Measurements from ENCODE around the gene ZNF587.
A peak's percentile ranks its signal among the peaks of the same experiment; 100 is the strongest.
"Not testable (repeated sequence)": the region's sequence is repeated elsewhere in the genome, so short reads cannot be mapped to it uniquely, and the experiment has no call there.

Gene ZNF587

DNA sequence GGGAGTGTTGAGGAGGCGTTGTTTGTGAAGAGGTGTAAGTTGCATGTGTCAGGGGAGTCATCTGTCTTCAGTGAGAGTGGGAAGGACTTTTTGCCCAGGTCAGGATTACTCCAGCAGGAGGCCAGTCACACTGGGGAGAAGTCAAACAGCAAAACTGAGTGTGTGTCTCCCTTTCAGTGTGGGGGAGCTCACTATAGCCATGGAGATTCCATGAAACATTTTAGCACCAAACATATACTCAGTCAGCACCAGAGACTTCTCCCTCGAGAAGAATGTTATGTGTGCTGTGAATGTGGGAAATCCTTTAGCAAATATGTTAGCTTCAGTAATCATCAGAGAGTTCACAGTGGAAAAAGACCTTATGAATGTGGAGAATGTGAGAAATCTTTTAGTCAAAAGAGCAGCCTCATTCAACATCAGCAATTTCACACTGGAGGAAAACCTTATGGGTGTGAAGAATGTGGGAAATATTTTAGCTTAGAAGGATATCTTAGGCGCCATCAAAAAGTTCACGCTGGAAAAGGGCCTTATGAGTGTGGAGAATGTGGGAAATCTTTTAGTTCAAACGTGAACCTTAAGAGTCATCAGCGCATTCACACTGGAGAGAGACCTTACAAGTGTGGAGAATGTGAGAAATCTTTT, 8.4 kb upstream of the ZNF587 start:
- no peak overlapping the region for H3K4me3 ChIP-seq (ENCODE audit: low read depth, low read length)
- TF ChIP-seq, protein P1, sequence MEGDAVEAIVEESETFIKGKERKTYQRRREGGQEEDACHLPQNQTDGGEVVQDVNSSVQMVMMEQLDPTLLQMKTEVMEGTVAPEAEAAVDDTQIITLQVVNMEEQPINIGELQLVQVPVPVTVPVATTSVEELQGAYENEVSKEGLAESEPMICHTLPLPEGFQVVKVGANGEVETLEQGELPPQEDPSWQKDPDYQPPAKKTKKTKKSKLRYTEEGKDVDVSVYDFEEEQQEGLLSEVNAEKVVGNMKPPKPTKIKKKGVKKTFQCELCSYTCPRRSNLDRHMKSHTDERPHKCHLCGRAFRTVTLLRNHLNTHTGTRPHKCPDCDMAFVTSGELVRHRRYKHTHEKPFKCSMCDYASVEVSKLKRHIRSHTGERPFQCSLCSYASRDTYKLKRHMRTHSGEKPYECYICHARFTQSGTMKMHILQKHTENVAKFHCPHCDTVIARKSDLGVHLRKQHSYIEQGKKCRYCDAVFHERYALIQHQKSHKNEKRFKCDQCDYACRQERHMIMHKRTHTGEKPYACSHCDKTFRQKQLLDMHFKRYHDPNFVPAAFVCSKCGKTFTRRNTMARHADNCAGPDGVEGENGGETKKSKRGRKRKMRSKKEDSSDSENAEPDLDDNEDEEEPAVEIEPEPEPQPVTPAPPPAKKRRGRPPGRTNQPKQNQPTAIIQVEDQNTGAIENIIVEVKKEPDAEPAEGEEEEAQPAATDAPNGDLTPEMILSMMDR (IDR thresholded peaks at IDR 0.05; ENCODE audit: low read depth, low read length) = no peak

DNA sequence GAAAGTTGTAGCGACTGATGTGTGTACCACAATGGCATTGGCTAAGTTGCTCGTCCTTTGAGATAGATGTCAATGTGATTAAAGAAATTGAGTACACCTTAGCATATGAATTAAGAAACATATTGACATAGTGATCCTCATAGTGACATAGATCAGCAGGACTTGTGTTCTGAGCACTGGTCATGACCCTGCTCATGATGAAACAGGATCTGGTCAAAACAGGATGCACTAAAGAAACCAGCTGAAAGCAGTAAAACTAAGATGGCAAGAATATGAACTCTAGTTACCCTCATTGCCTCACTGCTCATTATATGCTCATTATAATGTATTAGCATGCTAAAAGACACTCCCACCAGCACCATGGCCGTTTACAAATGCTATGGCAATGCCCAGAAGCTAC, 2.5 kb upstream of the ZNF587 start:
- H3K4me3 ChIP-seq (ENCODE audit: low read depth, low read length) = not testable (repeated sequence)

DNA sequence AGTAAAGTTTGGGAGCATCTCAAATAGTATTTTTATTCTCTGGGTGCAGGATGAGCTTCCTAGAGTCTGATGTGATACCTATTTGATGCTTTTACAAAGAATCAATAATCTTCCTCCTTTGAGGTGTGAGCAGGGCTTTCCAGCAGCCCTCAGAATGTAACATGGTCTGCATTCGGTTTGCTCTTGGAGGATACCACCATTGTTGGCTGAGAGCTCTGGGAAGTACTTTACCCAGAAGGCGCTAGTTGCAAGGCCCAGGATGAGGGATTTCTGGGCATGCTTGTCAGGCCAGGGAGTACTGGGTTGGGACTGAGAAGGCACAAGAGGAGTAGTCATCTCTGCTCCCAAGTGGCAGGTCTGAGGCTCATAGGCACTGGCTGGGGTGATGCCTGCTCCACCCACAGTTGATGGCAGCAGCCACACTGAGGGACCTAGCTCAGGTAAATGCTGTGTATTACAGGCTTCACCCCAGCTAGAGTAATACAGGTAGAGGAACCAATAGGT, 445 bp upstream of the ZNF587 start:
- H3K4me3 ChIP-seq (ENCODE audit: low read depth, low read length) = peak overlapping the region; percentile 82; the same call in 1 of the 2 replicates

DNA sequence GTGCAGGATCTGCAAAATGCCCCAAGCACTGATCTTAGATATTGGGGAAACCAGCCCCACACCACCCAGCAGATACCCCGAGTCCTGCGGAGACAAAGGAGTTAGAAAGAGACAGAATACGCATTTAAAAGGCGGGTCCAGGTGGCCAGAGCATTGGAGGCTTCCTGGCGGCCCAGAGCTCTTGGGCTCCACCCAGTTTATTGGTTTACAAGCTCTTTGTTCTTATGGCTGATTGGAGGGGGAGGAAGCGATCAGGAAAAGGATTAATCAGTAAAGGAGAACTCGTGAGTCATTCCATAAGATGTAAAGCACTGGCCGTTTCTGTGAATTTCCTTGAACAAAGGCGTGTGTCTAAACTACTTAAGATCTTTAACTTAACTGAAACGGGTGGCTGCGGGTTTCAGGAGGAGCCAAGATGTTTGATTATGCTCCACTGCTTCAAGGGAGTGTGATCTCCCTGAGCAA, 926 bp downstream of the ZNF587 start:
- TF ChIP-seq, protein P1 (IDR thresholded peaks at IDR 0.05; ENCODE audit: low read depth, low read length) = no peak

DNA sequence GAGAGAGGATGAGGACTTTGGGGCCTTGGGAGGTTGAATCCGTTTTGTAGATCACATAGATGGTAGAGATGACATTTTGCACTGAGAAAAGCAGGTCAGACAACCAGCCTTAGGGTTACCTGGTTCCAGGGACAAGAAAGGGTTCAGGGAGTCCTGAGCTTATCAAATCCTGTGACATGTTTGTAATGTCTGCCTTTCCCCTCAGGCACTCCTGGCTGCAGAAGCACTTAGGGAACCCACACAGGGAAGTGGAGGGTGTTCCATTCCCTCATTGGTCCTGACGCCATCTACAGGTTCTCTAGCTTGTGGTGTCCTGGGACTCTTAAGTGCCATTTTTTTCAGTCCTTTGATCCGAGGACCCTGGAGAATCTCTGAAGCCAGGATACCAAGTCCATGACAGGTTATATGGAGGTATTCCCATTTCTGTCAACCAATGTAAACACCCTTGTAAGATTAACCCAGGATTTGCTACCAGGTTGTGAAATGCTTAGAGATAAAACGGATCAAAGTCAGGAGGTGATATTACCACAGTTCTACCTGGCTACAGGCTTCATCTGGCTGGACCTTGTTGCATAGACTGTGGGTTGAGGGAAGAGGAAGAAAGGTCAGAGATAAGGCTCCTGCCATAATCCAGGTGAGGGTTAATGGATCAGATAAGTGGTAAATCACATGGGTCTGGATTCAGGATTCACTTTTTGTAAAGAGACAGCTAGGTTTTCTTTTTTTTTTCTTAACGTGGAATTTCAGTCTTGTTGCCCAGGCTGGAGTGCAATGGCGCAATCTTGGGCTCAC, 2.3 kb downstream of the ZNF587 start:
- H3K4me3 ChIP-seq (ENCODE audit: low read depth, low read length) = not testable (repeated sequence)

More for the DNA sequence above, 926 bp downstream of the ZNF587 start:
- H3K4me3 ChIP-seq (ENCODE audit: low read depth, low read length) = peak overlapping the region; percentile 82

DNA sequence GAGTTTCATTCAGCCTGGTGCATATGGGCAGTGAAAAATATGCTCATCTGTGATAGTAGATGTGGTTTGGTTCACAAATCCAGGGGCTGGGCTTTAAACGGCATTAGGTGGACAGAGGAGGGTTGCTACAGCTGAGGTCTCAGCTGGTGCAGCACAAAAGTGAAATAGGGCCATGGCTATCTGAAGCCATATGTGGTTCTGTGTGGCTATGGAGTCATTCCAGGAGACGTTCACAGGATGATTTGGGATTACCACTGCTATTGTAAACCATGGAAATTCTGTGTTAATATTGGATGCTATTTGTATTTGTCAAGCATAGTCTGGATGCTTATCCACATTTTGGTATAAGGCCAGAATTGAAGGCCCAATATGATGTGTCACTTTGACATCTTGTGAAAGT, 4.5 kb downstream of the ZNF587 start:
- H3K4me3 ChIP-seq (ENCODE audit: low read depth, low read length) = not testable (repeated sequence)

DNA sequence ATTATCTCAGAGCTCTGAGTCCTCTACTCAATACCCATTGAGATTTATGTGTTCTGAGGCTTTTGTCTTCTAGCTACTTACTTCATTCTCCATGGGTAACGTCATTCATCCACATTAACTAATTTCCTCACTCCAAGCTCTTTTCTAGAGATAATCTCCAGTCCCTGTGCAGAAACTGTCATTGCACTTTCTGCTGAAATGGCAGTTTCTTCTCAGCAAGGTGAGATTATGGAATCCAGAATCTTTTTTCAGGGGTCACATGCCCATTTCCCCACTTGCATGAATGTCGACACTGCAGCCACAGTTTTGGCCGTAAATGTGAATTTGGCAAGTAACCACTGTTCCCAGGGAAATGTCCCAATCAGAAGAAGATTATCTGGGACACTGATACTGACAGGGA, 12.7 kb downstream of the ZNF587 start:
- H3K4me3 ChIP-seq (ENCODE audit: low read depth, low read length) = not testable (repeated sequence)

DNA sequence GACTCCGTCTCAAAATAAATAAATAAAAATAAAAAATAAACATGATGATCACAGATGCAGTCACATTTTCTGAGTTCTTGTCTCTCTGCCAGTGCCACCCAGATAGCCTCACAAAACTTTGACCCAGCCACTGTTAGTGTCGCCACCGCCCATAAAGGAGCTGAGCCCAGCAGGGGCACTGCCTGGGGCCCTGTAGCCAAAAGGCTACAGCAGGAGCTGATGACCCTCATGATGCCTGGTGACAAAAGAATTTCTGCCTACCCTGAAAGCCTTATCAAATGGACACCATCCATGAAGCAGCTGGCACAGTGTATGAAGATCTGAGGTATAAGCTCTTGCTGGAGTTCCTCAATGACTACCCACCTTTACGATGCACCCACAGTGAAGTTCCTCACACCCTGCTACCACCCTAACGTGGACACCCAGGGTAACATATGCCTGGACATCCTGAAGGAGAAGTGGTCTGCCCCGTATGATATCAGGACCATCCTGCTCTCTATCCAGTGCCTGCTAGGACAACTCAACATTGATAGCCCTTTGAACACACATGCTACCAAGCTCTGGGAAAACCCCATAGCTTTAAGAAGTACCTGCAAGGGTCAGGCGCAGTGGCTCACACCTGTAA, 18.3 kb downstream of the ZNF587 start:
- H3K4me3 ChIP-seq (ENCODE audit: low read depth, low read length) = no peak overlapping the region
- TF ChIP-seq, protein P1 (IDR thresholded peaks at IDR 0.05; ENCODE audit: low read depth, low read length) = no peak

DNA sequence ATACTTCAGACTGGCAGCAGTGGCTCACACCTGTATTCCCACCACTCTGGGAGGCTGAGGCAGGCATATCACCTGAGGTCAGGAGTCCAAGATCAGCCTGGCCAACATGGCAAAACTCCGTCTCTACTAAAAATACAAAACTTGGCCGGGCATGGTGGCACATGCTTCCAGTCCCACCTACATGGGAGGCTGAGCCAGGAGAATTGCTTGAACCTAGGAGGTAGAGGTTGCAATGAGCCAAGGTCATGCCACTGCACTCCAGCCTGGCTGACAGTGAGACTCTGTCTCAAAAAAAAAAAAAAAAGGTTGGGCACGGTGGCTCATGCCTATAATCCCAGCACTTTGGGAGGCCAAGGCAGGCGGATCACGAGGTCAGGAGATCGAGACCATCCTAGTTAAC, 20.0 kb downstream of the ZNF587 start:
- not testable (repeated sequence) for H3K4me3 ChIP-seq (ENCODE audit: low read depth, low read length)

DNA sequence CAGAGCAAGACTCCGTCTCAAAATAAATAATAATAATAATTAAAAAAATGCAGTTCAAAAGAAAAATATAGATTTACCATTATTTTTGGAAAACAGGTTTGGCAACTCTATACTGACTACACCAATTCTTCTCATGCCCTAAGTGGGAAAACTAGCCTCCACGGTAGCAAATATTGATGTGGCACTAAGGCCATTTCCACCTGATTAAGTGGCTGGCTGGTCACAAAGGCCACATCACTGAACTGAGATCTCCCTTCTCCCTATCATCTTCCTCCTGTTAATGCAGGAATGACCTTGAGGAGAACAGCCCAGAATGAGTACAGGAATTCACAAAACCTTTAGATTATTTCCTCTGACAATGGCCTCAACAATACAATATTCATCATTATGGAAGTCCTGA, 20.6 kb downstream of the ZNF587 start:
- TF ChIP-seq, protein P1 (IDR thresholded peaks at IDR 0.05; ENCODE audit: low read depth, low read length) = no peak

More for the DNA sequence above, 20.6 kb downstream of the ZNF587 start:
- no peak overlapping the region for H3K4me3 ChIP-seq (ENCODE audit: low read depth, low read length)

Measured in WI38 (cell line).